SK-N-SH treated with all-trans-retinoic acid at 6 μM for 48 hours (cell line): ENCODE measurements around the gene ARHGAP26.

Experiments used
- ARNTL ChIP-seq: fragments of 450-650 bp; formaldehyde crosslinking; IDR thresholded peaks from 2 replicates; pipeline ENCODE4 v1.5.0; 2020; ENCODE audit warnings: low read depth, mild to moderate bottlenecking, moderate library complexity, borderline replicate concordance
- ESRRG ChIP-seq: fragments of 250-450 bp; sonication (Bioruptor Pico); IDR thresholded peaks from 2 replicates; pipeline ENCODE4 v1.6.1; 2021; ENCODE audit warnings: mild to moderate bottlenecking
- ISL1 ChIP-seq: fragments of 250-450 bp; sonication (Bioruptor Pico); IDR thresholded peaks from 2 replicates; pipeline ENCODE4 v2.1.2; 2022; ENCODE audit warnings: mild to moderate bottlenecking, moderate library complexity
- PPARA ChIP-seq: fragments of 250-450 bp; sonication (Bioruptor Pico); IDR thresholded peaks from 2 replicates; pipeline ENCODE4 v1.5.0; 2020; ENCODE audit warnings: mild to moderate bottlenecking, borderline replicate concordance
- SNAI2 ChIP-seq: fragments of 250-450 bp; sonication (Bioruptor Pico); IDR thresholded peaks from 2 replicates; pipeline ENCODE4 v1.5.0; 2020; ENCODE audit warnings: mild to moderate bottlenecking, moderate library complexity
- ZFP3 ChIP-seq: fragments of 250-450 bp; sonication (Bioruptor Pico); IDR thresholded peaks from 2 replicates; pipeline ENCODE4 v1.5.0; 2020; ENCODE audit warnings: mild to moderate bottlenecking, moderate library complexity
- ZFP30 ChIP-seq: fragments of 450-650 bp; formaldehyde crosslinking; IDR thresholded peaks from 2 replicates; pipeline ENCODE4 v1.5.0; 2022; ENCODE audit warnings: mild to moderate bottlenecking, moderate library complexity
- ZNF70 ChIP-seq: fragments of 450-650 bp; formaldehyde crosslinking; IDR thresholded peaks from 2 replicates; pipeline ENCODE4 v1.5.0; 2020; ENCODE audit warnings: mild to moderate bottlenecking, moderate library complexity
- TF ChIP-seq, protein P1 (sequence below): fragments of 250-450 bp; sonication (Bioruptor Pico); IDR thresholded peaks from 2 replicates; pipeline ENCODE4 v1.8.0; 2020; ENCODE audit warnings: mild to moderate bottlenecking, moderate library complexity, borderline replicate concordance
- TF ChIP-seq, protein P2 (sequence below): fragments of 250-450 bp; sonication (Bioruptor Pico); IDR thresholded peaks from 2 replicates; pipeline ENCODE4 v1.5.1; 2021; ENCODE audit warnings: mild to moderate bottlenecking, moderate library complexity
- TF ChIP-seq, protein P3 (sequence below): fragments of 250-450 bp; sonication (Bioruptor Pico); IDR thresholded peaks from 2 replicates; pipeline ENCODE4 v1.8.0; 2021; ENCODE audit warnings: low read depth, mild to moderate bottlenecking, moderate library complexity, borderline replicate concordance

DNA sequence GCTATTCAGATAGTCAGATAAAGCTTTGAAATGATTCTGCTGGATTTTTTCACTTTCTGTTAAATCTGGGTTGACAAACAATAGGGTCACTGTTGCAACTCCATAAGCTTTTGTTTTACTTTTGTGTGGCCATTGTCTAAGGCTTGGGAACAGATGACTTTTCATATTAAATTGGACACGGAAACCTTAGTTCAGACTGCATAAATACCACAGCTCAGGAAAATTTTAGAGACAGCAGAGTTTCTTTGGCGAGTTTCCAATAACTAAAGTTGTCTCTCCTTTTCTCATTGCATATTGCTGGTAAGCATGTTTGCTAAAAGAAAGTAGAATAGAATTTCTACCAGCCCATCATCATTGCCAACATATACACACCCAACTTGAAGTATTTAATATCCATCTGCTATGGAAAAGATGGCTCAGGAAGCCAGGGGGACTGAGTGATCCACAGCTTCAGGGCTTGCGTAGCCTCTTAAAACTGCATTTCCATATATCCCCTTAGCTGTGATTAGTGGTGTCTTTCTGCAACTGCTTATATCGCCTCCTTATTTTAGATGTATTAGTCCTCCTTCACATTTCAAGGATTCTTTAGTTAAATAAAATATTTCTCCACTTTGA lies 168.2 kb downstream of the ARHGAP26 start:
- TF ChIP-seq ESRRG (CRISPR knock-in tag) (no peak), SNAI2 (CRISPR knock-in tag) (no peak), ISL1 (CRISPR knock-in tag) (no peak), PPARA (CRISPR knock-in tag) (no peak), ZFP30 (no peak), ZNF70 (CRISPR knock-in tag) (no peak), ARNTL (no peak), ZFP3 (CRISPR knock-in tag) (no peak)
- TF ChIP-seq, protein P1, sequence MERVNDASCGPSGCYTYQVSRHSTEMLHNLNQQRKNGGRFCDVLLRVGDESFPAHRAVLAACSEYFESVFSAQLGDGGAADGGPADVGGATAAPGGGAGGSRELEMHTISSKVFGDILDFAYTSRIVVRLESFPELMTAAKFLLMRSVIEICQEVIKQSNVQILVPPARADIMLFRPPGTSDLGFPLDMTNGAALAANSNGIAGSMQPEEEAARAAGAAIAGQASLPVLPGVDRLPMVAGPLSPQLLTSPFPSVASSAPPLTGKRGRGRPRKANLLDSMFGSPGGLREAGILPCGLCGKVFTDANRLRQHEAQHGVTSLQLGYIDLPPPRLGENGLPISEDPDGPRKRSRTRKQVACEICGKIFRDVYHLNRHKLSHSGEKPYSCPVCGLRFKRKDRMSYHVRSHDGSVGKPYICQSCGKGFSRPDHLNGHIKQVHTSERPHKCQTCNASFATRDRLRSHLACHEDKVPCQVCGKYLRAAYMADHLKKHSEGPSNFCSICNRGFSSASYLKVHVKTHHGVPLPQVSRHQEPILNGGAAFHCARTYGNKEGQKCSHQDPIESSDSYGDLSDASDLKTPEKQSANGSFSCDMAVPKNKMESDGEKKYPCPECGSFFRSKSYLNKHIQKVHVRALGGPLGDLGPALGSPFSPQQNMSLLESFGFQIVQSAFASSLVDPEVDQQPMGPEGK, result no peak
- TF ChIP-seq, protein P2, sequence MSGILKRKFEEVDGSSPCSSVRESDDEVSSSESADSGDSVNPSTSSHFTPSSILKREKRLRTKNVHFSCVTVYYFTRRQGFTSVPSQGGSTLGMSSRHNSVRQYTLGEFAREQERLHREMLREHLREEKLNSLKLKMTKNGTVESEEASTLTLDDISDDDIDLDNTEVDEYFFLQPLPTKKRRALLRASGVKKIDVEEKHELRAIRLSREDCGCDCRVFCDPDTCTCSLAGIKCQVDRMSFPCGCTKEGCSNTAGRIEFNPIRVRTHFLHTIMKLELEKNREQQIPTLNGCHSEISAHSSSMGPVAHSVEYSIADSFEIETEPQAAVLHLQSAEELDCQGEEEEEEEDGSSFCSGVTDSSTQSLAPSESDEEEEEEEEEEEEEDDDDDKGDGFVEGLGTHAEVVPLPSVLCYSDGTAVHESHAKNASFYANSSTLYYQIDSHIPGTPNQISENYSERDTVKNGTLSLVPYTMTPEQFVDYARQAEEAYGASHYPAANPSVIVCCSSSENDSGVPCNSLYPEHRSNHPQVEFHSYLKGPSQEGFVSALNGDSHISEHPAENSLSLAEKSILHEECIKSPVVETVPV, result no peak
- TF ChIP-seq, protein P3, sequence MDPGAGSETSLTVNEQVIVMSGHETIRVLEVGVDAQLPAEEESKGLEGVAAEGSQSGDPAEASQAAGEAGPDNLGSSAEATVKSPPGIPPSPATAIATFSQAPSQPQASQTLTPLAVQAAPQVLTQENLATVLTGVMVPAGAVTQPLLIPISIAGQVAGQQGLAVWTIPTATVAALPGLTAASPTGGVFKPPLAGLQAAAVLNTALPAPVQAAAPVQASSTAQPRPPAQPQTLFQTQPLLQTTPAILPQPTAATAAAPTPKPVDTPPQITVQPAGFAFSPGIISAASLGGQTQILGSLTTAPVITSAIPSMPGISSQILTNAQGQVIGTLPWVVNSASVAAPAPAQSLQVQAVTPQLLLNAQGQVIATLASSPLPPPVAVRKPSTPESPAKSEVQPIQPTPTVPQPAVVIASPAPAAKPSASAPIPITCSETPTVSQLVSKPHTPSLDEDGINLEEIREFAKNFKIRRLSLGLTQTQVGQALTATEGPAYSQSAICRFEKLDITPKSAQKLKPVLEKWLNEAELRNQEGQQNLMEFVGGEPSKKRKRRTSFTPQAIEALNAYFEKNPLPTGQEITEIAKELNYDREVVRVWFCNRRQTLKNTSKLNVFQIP (CRISPR knock-in tag), result no peak
